ENCODE measurements around the gene DPH1. TPM values are rescaled to one million over a fixed set of nuclear protein-coding genes. Genes with fewer than 3 reads are reported as not detected.
A peak's percentile ranks its signal among the peaks of the same experiment; 100 is the strongest.

DPH1 gene
- total RNA-seq, 5 donors from 2014 or later (not counting 1 experiment from before 2014, with no cell fraction given) = 84.6 to 116 (median 94.2) TPM

- WGBS (ENCODE audit: insufficient coverage) = 92% methylated on average over 17 of the region's 17 CpGs
- Mint-ChIP-seq H3K27me3 (peaks cover 7 to 15% of the 10 kb centered on the region in 2 donors), H3K4me1 (peaks cover 5 to 20% (median 14%) of the 10 kb centered on the region in 3 donors), H3K27ac (no peak overlapping the region), H3K4me3 (no peak overlapping the region), H3K36me3 (peaks cover 57% of the 10 kb centered on the region), H3K9me3 (no peaks in the 10 kb centered on the region)
- Histone ChIP-seq H3K4me1 (ENCODE audit: control insufficient read depth in 1 of 2, extremely low read depth in 1 of 2, insufficient read depth in 2 of 2, low read length in 2 of 2) (peaks cover 3 to 32% of the 10 kb centered on the region in 2 experiments), H3K27me3 (replicated peaks in 1 of 2; ENCODE audit: control insufficient read depth in 2 of 2, extremely low read depth in 1 of 2, insufficient read depth in 2 of 2, low read length in 1 of 2) (peaks cover 2 to 55% of the 10 kb centered on the region in 2 experiments), H3K4me3 (ENCODE audit: control insufficient read depth in 1 of 2, extremely low read depth in 1 of 2, low read length in 1 of 2) (no peak overlapping the region), H3K36me3 (ENCODE audit: control insufficient read depth in 2 of 2, extremely low read depth in 1 of 2, insufficient read depth in 1 of 2, low read length in 1 of 2) (peaks cover 9 to 40% of the 10 kb centered on the region in 2 donors), H3K9me3 (no peaks in the 10 kb centered on the region), H3K27ac (ENCODE audit: low read length) (no peak overlapping the region)
- POLR2A ChIA-PET = interaction anchor here in 1 of 2 donors (0.6 kb wide), 1 partner anchor 10 kb away, joined by 3 read pairs; no protein-coding TSS in a partner anchor
- ATAC-seq (replicated peaks in 1 of 4) (no peak), DNase-seq (no peak)
- CTCF ChIA-PET = no interaction called here
Observed at GRCh38 chr17:2061441-2061958, 31.5 kb downstream of the DPH1 start.

- Mint-ChIP-seq H3K9me3 (no peaks in the 10 kb centered on the region), H3K4me1 (peaks cover 5 to 19% (median 12%) of the 10 kb centered on the region in 3 donors), H3K36me3 (peaks cover 62% of the 10 kb centered on the region), H3K27me3 (peaks cover 7 to 15% of the 10 kb centered on the region in 2 donors), H3K27ac (no peak overlapping the region), H3K4me3 (no peak overlapping the region)
- no peak for ATAC-seq (replicated peaks in 1 of 4)
- Histone ChIP-seq H3K27me3 (replicated peaks in 1 of 2; ENCODE audit: control insufficient read depth in 2 of 2, extremely low read depth in 1 of 2, insufficient read depth in 2 of 2, low read length in 1 of 2) (peaks cover under 1 to 52% of the 10 kb centered on the region in 2 experiments), H3K27ac (ENCODE audit: low read length) (no peak overlapping the region), H3K4me1 (ENCODE audit: control insufficient read depth in 1 of 2, extremely low read depth in 1 of 2, insufficient read depth in 2 of 2, low read length in 2 of 2) (peaks cover under 1 to 34% of the 10 kb centered on the region in 2 experiments), H3K4me3 (ENCODE audit: control insufficient read depth in 1 of 2, extremely low read depth in 1 of 2, low read length in 1 of 2) (no peak overlapping the region), H3K36me3 (ENCODE audit: control insufficient read depth in 2 of 2, extremely low read depth in 1 of 2, insufficient read depth in 1 of 2, low read length in 1 of 2) (peaks cover 9 to 50% of the 10 kb centered on the region in 2 donors), H3K9me3 (no peaks in the 10 kb centered on the region)
- ChIA-PET POLR2A (no interaction called here), CTCF (no interaction called here)
- 83% methylated on average over 11 of the region's 11 CpGs for WGBS (ENCODE audit: insufficient coverage)
- no peak for DNase-seq
Observed at GRCh38 chr17:2062571-2063183, 32.7 kb downstream of the DPH1 start.

- no peak overlapping the region for H3K4me3 ChIP-seq (ENCODE audit: control insufficient read depth in 1 of 2, extremely low read depth in 1 of 2, low read length in 1 of 2)
- peaks cover 0 to 35% of the 10 kb centered on the region in 2 experiments for H3K4me1 ChIP-seq (ENCODE audit: control insufficient read depth in 1 of 2, extremely low read depth in 1 of 2, insufficient read depth in 2 of 2, low read length in 2 of 2)
- ATAC-seq (replicated peaks in 1 of 4) (no peak), DNase-seq (no peak)
- H3K27me3 ChIP-seq (replicated peaks in 1 of 2; ENCODE audit: control insufficient read depth in 2 of 2, extremely low read depth in 1 of 2, insufficient read depth in 2 of 2, low read length in 1 of 2) = peaks cover 0 to 44% of the 10 kb centered on the region in 2 experiments
- Mint-ChIP-seq H3K4me1 (peaks cover 8 to 17% (median 15%) of the 10 kb centered on the region in 3 donors), H3K4me3 (no peak overlapping the region), H3K36me3 (peaks cover 68% of the 10 kb centered on the region), H3K27ac (peak overlapping the region in 1 of 2 donors; percentile 13), H3K27me3 (peaks cover 7 to 14% of the 10 kb centered on the region in 2 donors), H3K9me3 (no peaks in the 10 kb centered on the region)
- ChIA-PET CTCF (no interaction called here), POLR2A (interaction anchor here in 1 of 2 donors (0.7 kb wide), 1 partner anchor 411 kb away, joined by 4 read pairs; no protein-coding TSS in a partner anchor)
- H3K9me3 ChIP-seq = no peaks in the 10 kb centered on the region
- H3K27ac ChIP-seq (ENCODE audit: low read length) = no peak overlapping the region
- H3K36me3 ChIP-seq (ENCODE audit: control insufficient read depth in 2 of 2, extremely low read depth in 1 of 2, insufficient read depth in 1 of 2, low read length in 1 of 2) = peaks cover 10 to 57% of the 10 kb centered on the region in 2 donors
- WGBS (ENCODE audit: insufficient coverage) = 100% methylated on average over 6 of the region's 16 CpGs
Observed at GRCh38 chr17:2063261-2064146, 33.6 kb downstream of the DPH1 start.

GRCh38 chr17:2064147-2064489, 34.2 kb downstream of the DPH1 start:
- DNase-seq = no peak
- ATAC-seq (replicated peaks in 1 of 4) = no peak
- Histone ChIP-seq H3K36me3 (ENCODE audit: control insufficient read depth in 2 of 2, extremely low read depth in 1 of 2, insufficient read depth in 1 of 2, low read length in 1 of 2) (peaks cover 16 to 58% of the 10 kb centered on the region in 2 donors), H3K27ac (ENCODE audit: low read length) (no peak overlapping the region), H3K4me3 (ENCODE audit: control insufficient read depth in 1 of 2, extremely low read depth in 1 of 2, low read length in 1 of 2) (no peak overlapping the region), H3K27me3 (replicated peaks in 1 of 2; ENCODE audit: control insufficient read depth in 2 of 2, extremely low read depth in 1 of 2, insufficient read depth in 2 of 2, low read length in 1 of 2) (peaks cover 0 to 40% of the 10 kb centered on the region in 2 experiments), H3K4me1 (ENCODE audit: control insufficient read depth in 1 of 2, extremely low read depth in 1 of 2, insufficient read depth in 2 of 2, low read length in 2 of 2) (peaks cover 0 to 37% of the 10 kb centered on the region in 2 experiments), H3K9me3 (no peaks in the 10 kb centered on the region)
- H3K4me1 Mint-ChIP-seq = peaks cover 13 to 22% (median 20%) of the 10 kb centered on the region in 3 donors
- 67% methylated on average over 5 of the region's 5 CpGs for WGBS (ENCODE audit: insufficient coverage)
- peak overlapping the region in 1 of 2 donors; percentile 13 for H3K27ac Mint-ChIP-seq
- H3K9me3 Mint-ChIP-seq = no peaks in the 10 kb centered on the region
- CTCF ChIA-PET = no interaction called here
- peaks cover 7 to 14% of the 10 kb centered on the region in 2 donors for H3K27me3 Mint-ChIP-seq
- POLR2A ChIA-PET = interaction anchor here in 1 of 2 donors (0.7 kb wide), 1 partner anchor 410 kb away, joined by 4 read pairs; no protein-coding TSS in a partner anchor
- no peak overlapping the region for H3K4me3 Mint-ChIP-seq
- H3K36me3 Mint-ChIP-seq = peaks cover 74% of the 10 kb centered on the region

- Histone ChIP-seq H3K4me3 (ENCODE audit: control insufficient read depth in 1 of 2, extremely low read depth in 1 of 2, low read length in 1 of 2) (no peak overlapping the region), H3K9me3 (no peaks in the 10 kb centered on the region), H3K27ac (ENCODE audit: low read length) (peak overlapping the region; percentile 19), H3K36me3 (ENCODE audit: control insufficient read depth in 2 of 2, extremely low read depth in 1 of 2, insufficient read depth in 1 of 2, low read length in 1 of 2) (peaks cover 16 to 58% of the 10 kb centered on the region in 2 donors), H3K4me1 (ENCODE audit: control insufficient read depth in 1 of 2, extremely low read depth in 1 of 2, insufficient read depth in 2 of 2, low read length in 2 of 2) (peaks cover 0 to 36% of the 10 kb centered on the region in 2 experiments), H3K27me3 (replicated peaks in 1 of 2; ENCODE audit: control insufficient read depth in 2 of 2, extremely low read depth in 1 of 2, insufficient read depth in 2 of 2, low read length in 1 of 2) (peaks cover 0 to 35% of the 10 kb centered on the region in 2 experiments)
- ATAC-seq (replicated peaks in 1 of 4) (peak in 1 of 4 experiments; percentile 49), DNase-seq (no peak)
- POLR2A ChIA-PET = interaction anchor here in 1 of 2 donors (0.7 kb wide), 1 partner anchor 410 kb away, joined by 4 read pairs; no protein-coding TSS in a partner anchor
- Mint-ChIP-seq H3K4me3 (no peak overlapping the region), H3K27ac (peak overlapping the region; percentile 16 to 31), H3K36me3 (peaks cover 77% of the 10 kb centered on the region), H3K27me3 (peaks cover 4 to 12% of the 10 kb centered on the region in 2 donors), H3K4me1 (peaks cover 10 to 20% (median 20%) of the 10 kb centered on the region in 3 donors), H3K9me3 (no peaks in the 10 kb centered on the region)
- WGBS (ENCODE audit: insufficient coverage) = 72% methylated on average over 6 of the region's 6 CpGs
- CTCF ChIA-PET = no interaction called here
Observed at GRCh38 chr17:2064520-2064971, 34.6 kb downstream of the DPH1 start.
